ENCODE results near the gene OR10Z1. TPM values are rescaled to one million over a fixed set of nuclear protein-coding genes. Genes with fewer than 3 reads are reported as not detected.

The OR10Z1 gene
- total RNA-seq, 4 donors from 2014 or later: not detected

DNA sequence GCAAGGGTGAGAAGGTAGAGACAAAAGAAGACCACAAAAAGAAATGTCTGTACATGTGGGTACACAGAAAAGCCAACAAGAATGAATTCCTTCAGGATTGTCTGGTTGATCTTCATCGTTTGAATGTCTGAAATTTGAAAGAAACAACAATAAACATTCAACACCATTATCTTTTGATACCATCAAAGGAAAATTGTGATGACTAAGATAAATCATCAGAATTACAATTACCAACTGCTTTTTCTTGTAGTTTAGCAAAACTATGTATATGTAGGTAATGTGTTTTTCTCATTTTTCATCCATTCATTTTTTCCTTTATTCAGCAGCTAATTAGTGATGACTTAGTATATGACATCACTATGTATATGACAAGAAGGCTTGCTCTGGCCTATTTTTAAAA lies 25.3 kb upstream of the OR10Z1 start, which contains the start of gene OR10X1:
OR10X1 (minus strand) TSS at position 167 of the 400 bp plus-strand sequence; CDS start at position 167, 0 bp downstream.
- TF ChIP-seq, protein P1, sequence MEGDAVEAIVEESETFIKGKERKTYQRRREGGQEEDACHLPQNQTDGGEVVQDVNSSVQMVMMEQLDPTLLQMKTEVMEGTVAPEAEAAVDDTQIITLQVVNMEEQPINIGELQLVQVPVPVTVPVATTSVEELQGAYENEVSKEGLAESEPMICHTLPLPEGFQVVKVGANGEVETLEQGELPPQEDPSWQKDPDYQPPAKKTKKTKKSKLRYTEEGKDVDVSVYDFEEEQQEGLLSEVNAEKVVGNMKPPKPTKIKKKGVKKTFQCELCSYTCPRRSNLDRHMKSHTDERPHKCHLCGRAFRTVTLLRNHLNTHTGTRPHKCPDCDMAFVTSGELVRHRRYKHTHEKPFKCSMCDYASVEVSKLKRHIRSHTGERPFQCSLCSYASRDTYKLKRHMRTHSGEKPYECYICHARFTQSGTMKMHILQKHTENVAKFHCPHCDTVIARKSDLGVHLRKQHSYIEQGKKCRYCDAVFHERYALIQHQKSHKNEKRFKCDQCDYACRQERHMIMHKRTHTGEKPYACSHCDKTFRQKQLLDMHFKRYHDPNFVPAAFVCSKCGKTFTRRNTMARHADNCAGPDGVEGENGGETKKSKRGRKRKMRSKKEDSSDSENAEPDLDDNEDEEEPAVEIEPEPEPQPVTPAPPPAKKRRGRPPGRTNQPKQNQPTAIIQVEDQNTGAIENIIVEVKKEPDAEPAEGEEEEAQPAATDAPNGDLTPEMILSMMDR (IDR thresholded peaks at IDR 0.05; ENCODE audit: low read depth): no peak

DNA sequence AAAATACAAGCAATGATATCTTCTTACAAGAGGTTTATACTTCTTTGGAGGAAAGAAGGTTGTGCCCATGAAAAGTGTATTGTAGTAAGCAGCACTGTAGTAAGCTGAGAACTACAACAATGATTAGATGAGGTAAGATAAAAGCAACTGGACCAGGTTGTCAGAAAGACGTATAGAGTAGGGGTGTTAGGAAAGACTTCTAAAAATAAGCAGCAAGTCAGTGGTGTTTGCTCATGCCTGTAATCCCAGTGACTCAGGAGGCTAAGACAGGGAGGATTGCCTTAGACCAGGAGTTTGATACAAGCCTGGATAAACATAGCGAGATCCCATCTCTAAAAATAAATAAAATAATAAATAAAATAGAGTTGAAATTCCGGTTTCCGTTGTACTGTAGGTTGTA lies 21.1 kb upstream of the OR10Z1 start:
- TF ChIP-seq, protein P1 (IDR thresholded peaks at IDR 0.05; ENCODE audit: low read depth): no peak

DNA sequence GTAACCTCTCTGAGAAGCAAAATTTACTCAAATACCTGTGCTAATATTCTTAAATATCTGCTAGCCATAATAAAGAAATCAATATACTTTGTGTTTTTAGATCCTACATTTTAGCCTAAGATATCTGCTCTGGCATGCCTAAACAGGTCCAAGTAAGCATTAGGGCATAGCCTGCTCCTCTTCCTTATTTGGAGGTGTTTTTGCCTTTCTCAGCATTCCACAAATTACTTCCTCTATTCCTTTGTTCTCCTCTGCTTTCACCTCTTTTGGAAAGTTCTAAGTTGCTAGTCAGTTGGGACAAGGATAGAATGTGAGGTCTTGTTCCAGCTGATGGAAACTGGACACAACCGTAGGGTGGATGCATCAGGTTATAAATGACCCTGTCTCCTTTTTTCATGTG lies 18.1 kb upstream of the OR10Z1 start:
- TF ChIP-seq, protein P1 (IDR thresholded peaks at IDR 0.05; ENCODE audit: low read depth): no peak

DNA sequence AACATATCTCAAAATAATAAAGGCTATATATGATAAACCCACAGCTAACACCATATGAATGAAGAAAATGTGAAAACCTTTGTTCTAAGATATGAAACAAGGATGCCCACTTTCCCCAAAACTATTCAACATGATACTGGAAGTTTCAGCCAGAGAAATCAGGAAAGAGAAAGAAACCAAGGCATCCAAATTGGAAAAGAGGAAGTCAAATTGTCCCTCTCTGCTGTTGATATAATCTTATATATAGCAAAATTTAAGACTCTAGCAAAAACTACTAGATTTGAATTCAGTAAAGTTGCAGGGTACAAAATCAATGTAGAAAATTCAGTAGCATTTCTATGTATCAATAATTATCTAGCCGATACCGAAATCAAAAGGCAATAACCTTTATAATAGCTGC lies 4.3 kb upstream of the OR10Z1 start:
- TF ChIP-seq, protein P1 (IDR thresholded peaks at IDR 0.05; ENCODE audit: low read depth): no peak

DNA sequence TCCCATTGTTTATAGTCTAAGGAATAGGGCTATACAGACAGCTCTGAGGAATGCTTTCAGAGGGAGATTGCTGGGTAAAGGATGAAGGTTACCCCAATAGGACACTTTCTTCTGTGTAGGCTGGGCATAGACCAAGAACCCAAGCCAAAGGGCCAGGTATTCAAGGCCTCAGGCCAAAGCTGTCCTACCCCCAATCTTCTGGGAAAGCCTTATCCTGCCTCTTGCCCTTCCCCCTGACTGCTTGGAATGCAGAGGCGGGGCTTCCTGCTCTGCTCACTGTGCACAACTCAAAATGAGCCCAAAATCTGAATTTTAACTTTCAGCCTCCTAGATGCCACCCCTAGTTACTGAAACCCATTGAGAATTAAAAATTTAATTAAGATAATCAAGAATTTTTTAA lies 2.2 kb downstream of the OR10Z1 start:
- TF ChIP-seq, protein P1 (IDR thresholded peaks at IDR 0.05; ENCODE audit: low read depth): no peak

DNA sequence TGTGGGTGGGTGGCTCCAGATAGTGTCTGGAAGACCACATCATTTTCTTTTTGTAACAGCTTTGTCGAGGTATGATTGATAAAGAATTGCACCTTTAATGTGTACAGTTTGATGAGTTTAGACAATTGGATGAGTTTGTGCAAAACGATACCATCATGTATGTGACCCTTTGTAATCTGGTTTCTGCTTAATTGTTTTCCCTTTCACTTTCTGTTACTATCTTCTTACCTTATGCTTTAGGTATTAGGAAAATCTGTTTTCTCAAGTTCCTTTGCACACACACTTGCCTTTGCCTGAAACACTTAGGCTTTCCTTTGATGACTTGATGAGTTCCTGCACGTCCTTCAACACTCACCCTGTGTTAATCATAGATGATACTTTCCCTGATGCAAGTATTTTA lies 6.8 kb downstream of the OR10Z1 start:
- TF ChIP-seq, protein P1 (IDR thresholded peaks at IDR 0.05; ENCODE audit: low read depth): no peak

DNA sequence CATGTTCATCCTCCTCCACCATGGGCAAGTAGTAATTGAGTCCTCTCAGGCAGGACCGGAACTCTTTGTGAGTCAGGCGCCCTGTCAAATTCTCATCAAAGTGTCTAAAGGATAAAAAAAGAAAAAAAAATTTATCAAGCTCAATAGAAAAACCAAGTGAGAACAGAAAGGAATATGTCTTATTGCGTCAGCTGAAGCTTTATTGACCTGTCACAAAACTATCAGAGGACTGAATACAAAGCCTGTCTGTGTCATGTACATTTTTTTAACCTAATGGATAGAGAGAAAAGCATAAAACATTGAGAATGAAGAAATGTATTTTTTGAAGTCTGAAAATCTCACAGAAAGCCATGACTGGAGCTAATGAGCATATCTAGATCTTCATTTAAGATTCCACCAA lies 8.7 kb downstream of the OR10Z1 start:
- TF ChIP-seq, protein P1 (IDR thresholded peaks at IDR 0.05; ENCODE audit: low read depth): no peak
